Measurements from ENCODE around the gene HOXD11. TPM values are rescaled to one million over a fixed set of nuclear protein-coding genes. Genes with fewer than 3 reads are reported as not detected.

The HOXD11 gene
- total and polyA plus RNA-seq, 2 of the 4 experiments (the other 2 are of a cell fraction) = not detected

DNA sequence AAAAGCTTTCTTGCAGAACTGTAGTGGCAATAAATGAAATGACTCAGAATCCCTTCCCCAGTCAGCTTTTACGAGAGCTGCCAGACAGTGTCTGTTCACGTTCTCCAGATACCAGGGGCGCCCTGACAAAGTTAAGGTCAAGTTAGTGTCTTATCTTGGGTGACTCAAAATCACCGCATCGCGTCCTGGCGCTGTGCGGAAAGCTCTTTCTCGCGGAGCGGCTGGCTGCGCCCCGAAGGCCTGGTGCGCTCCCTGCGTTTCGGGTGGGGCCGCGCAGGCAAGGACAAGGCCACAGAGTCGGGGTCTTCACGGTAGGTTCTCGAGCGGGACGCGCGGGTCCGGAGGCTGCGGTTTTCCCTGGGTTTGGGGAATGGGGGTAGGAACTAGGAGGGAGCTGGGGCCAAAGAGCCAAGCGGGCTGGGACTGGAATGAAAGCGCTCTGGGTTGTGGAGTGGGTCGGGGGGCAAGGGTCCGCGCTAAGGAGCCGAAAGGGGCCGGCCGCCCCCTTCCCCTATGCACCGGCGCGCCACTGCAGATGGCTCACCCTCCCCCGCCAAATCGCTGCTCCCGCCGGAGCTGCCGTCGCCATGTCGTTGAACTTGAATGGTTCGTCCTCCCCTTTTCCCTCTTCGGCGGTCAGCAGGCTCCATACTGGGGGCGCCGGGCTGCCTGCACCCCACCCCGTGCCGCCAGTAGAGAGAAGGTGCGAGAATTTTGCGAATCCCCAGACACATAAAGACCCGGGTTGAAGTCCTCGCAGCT lies 2.6 kb upstream of the HOXD11 start:
- no peaks in the 10 kb centered on the region for H3K36me3 ChIP-seq (ENCODE audit: control insufficient read depth, insufficient read depth, low read length)
- H3K9me1 ChIP-seq (ENCODE audit: insufficient read depth, low read length) = no peaks in the 10 kb centered on the region
- H2AFZ ChIP-seq (replicated peaks; ENCODE audit: low read length, poor library complexity) = no peak overlapping the region
- H4K20me1 ChIP-seq (ENCODE audit: insufficient read depth, low read length) = no peaks in the 10 kb centered on the region
- H2BK15ac ChIP-seq (ENCODE audit: low read depth, low read length) = no peak overlapping the region
- BruUV-seq (replicated peaks) = no TSS peak
- no peak overlapping the region for H3K14ac ChIP-seq (replicated peaks; ENCODE audit: low read depth, low read length)
- H2BK120ac ChIP-seq (ENCODE audit: low read depth, low read length) = no peak overlapping the region
- H3K56ac ChIP-seq (ENCODE audit: extremely low read depth, insufficient read depth, low read length) = no peak overlapping the region
- H3K23ac ChIP-seq (ENCODE audit: low read depth, low read length) = no peak overlapping the region
- H3K27ac ChIP-seq (ENCODE audit: insufficient read depth, low read length) = no peak overlapping the region
- H2BK20ac ChIP-seq (ENCODE audit: low read depth, low read length) = no peak overlapping the region
- in situ Hi-C loops (cut with MboI; ENCODE audit: low sequenced_read_pairs) (no loop called here), intact Hi-C loops (cut with micrococcal nuclease) (no loop called here), dilution Hi-C loops (cut with HindIII; ENCODE audit: low sequenced_read_pairs, unreplicated experiment) (no loop called here)
- ATAC-seq (ENCODE audit: low read depth) = peak; percentile 18; the same call in 1 of the 2 replicates
- ChIA-PET POLR2A (ENCODE audit: unreplicated experiment) (no interaction called here), CTCF (interaction anchor here (0.7 to 1.0 kb wide), 2 partner anchors 22 to 853 kb away, joined by 3 to 4 read pairs; no protein-coding TSS in a partner anchor)
- 0% methylated on average over 16 of the region's 56 CpGs; no CpG with 5 or more reads in 1 of the 2 experiments for WGBS, 2 experiments (ENCODE audit: extremely low coverage in 2 of 2, insufficient read length in 1 of 2)
- no peaks in the 10 kb centered on the region for H3K79me1 ChIP-seq (ENCODE audit: low read depth in 1 of 2, low read length in 2 of 2)
- no peak for DNase-seq
- H2AK5ac ChIP-seq (ENCODE audit: low read depth, low read length) = no peak overlapping the region
- no peak overlapping the region for H3K4me3 ChIP-seq (ENCODE audit: insufficient read depth, low read depth, low read length)
- H4K5ac ChIP-seq (ENCODE audit: low read depth, low read length) = no peak overlapping the region
- H3K4ac ChIP-seq (ENCODE audit: low read depth, low read length) = no peak overlapping the region
- H3K4me2 ChIP-seq (ENCODE audit: low read depth, low read length) = peak overlapping the region; percentile 58; the same call in 1 of the 2 replicates
- H4K91ac ChIP-seq (ENCODE audit: insufficient read depth, low read depth, low read length) = no peak overlapping the region
- no peak overlapping the region for H3K9ac ChIP-seq (ENCODE audit: low read depth, low read length)
- no peak for TF ChIP-seq CEBPB (IDR thresholded peaks at IDR 0.05; ENCODE audit: low read depth, low read length)
- H4K8ac ChIP-seq (ENCODE audit: low read depth in 2 of 2, low read length in 2 of 2) = no peak overlapping the region
- H2BK5ac ChIP-seq (ENCODE audit: low read depth, low read length, poor library complexity, severe bottlenecking) = no peak overlapping the region
- H3K27me3 ChIP-seq (ENCODE audit: control insufficient read depth, insufficient read depth, low read length) = peaks cover 95% of the 10 kb centered on the region
- peaks cover 6% of the 10 kb centered on the region for H3K9me3 ChIP-seq (ENCODE audit: control insufficient read depth, insufficient read depth, low read length)
- H3K18ac ChIP-seq (ENCODE audit: low read depth, low read length) = no peak overlapping the region
- H3K4me1 ChIP-seq (ENCODE audit: control insufficient read depth, insufficient read depth, low read length) = no peaks in the 10 kb centered on the region
- no peak overlapping the region for H2AK9ac ChIP-seq (replicated peaks; ENCODE audit: low read depth, low read length, poor library complexity)
